Spinal cord (tissue), 4 donors: ENCODE data around the gene RBM18. TPM values are rescaled to one million over a fixed set of nuclear protein-coding genes. Genes with fewer than 3 reads are reported as not detected.

Source experiments
- polyA plus RNA-seq, 2 donors: library from polyadenylated mRNA; unstranded; fragments of 120-200 nt; gene quantifications; one replicate each; pipeline ENCODE4 v1.2.1, GENCODE V29; 2013; ENCODE audit not compliant: insufficient read length in 2 of 2
- total RNA-seq, 2 donors: library from RNA; depleted of rRNA in 1 of 2; stranded (reverse); fragments of 120-200 nt in 1 of 2; fragments of >200 nt in 1 of 2; gene quantifications; one replicate each; pipeline versions ENCODE4 v1.2.3 to v1.2.4, GENCODE V29; 2013 to 2014

RBM18 gene
- total and polyA plus RNA-seq, 4 donors = 14.4 to 32.7 (median 25.4) TPM

Other genes with a start within 250 kb of the RBM18 start
- 10 to 100 TPM; 12.3 to 17.1 TPM for gene TTLL11, start 171.5 kb downstream of the RBM18 start, total RNA-seq
- 10 to 100 TPM; 21.0 to 21.1 TPM for gene TTLL11, start 171.5 kb downstream of the RBM18 start, polyA plus RNA-seq
- gene NDUFA8, start 105.1 kb downstream of the RBM18 start, total RNA-seq = 10 to 100 TPM; 46.0 to 59.4 TPM
- gene NDUFA8, start 105.1 kb downstream of the RBM18 start, polyA plus RNA-seq = 100 to 1,000 TPM; 109 to 114 TPM
- gene MORN5, start 104.9 kb downstream of the RBM18 start, total RNA-seq = 10 to 100 TPM in 1 of 2 donors, 1 to 10 TPM in 1; 5.8 to 18.7 TPM
- 1 to 10 TPM; 7.5 to 7.9 TPM for gene MORN5, start 104.9 kb downstream of the RBM18 start, polyA plus RNA-seq
- 1 to 10 TPM in 1 of 2 donors, under 1 TPM in 1; 0.99 to 5.1 TPM for gene LHX6, start 35.9 kb downstream of the RBM18 start, total RNA-seq
- gene LHX6, start 35.9 kb downstream of the RBM18 start, polyA plus RNA-seq = 1 to 10 TPM; 3.2 to 3.3 TPM
- 10 to 100 TPM; 29.5 to 31.6 TPM for gene MRRF, start within 50 bp of the RBM18 start, total RNA-seq
- 10 to 100 TPM; 23.5 to 26.1 TPM for gene MRRF, start within 50 bp of the RBM18 start, polyA plus RNA-seq
- gene PTGS1, start 106.2 kb upstream of the RBM18 start, total RNA-seq = 1 to 10 TPM; 3.1 to 4.0 TPM
- gene PTGS1, start 106.2 kb upstream of the RBM18 start, polyA plus RNA-seq = 1 to 10 TPM; 3.0 to 5.6 TPM
- not detected for gene OR1J1, start 213.1 kb upstream of the RBM18 start, total RNA-seq
- not detected for gene OR1J1, start 213.1 kb upstream of the RBM18 start, polyA plus RNA-seq
- gene OR1J2, start 246.0 kb upstream of the RBM18 start, total RNA-seq = not detected
- not detected for gene OR1J2, start 246.0 kb upstream of the RBM18 start, polyA plus RNA-seq